C4-2B (cell line): ENCODE measurements around the gene CALD1.

Source experiments
- CTCF ChIP-seq: fragments of 450-650 bp; conservative IDR thresholded peaks from 2 replicates; pipeline ENCODE4 v1.5.1; 2017; ENCODE audit warnings: mild to moderate bottlenecking
- ZFX ChIP-seq: fragments of 450-650 bp; IDR thresholded peaks from 2 replicates; pipeline ENCODE4 v1.6.1; 2017

GRCh38 chr7:134820778-134821177 is 41.3 kb downstream of the CALD1 start:
- TF ChIP-seq CTCF (no peak), ZFX (no peak)
